ENCODE measurements around the gene GHRH.

The GHRH gene

GRCh38 chr20:37261714-37262113 is at the start of gene GHRH:
GHRH (minus strand) TSS chr20:37261814; CDS start chr20:37256889, 4,925 bp downstream.
- DNase-seq (ENCODE audit: low read depth), result no peak

DNA sequence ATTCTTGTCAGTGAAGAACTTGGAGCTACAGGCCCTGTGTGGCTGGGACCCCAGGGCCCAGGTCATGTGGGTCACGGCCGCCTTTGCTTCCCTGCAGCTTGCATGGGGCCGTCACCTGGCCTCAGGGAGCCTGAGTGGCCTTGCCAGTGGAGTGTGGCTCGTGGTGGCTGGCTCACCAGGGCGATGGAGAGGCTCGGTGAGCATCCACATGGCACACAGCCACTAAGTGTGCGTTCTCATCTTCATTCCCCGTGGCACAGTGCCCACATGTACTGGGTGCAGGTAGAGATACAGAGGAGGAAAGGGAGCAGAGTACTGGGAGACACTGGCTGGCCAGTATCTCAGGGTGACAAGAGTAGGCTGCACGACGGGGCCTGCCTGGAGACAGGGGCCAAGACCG is 49.3 kb upstream of the GHRH start:
- no peak for DNase-seq (ENCODE audit: low read depth)

GRCh38 chr20:37309936-37310590 is 48.4 kb upstream of the GHRH start:
- DNase-seq (ENCODE audit: low read depth), result no peak

GRCh38 chr20:37309290-37309689 is 47.7 kb upstream of the GHRH start:
- no peak for DNase-seq (ENCODE audit: low read depth)

DNA sequence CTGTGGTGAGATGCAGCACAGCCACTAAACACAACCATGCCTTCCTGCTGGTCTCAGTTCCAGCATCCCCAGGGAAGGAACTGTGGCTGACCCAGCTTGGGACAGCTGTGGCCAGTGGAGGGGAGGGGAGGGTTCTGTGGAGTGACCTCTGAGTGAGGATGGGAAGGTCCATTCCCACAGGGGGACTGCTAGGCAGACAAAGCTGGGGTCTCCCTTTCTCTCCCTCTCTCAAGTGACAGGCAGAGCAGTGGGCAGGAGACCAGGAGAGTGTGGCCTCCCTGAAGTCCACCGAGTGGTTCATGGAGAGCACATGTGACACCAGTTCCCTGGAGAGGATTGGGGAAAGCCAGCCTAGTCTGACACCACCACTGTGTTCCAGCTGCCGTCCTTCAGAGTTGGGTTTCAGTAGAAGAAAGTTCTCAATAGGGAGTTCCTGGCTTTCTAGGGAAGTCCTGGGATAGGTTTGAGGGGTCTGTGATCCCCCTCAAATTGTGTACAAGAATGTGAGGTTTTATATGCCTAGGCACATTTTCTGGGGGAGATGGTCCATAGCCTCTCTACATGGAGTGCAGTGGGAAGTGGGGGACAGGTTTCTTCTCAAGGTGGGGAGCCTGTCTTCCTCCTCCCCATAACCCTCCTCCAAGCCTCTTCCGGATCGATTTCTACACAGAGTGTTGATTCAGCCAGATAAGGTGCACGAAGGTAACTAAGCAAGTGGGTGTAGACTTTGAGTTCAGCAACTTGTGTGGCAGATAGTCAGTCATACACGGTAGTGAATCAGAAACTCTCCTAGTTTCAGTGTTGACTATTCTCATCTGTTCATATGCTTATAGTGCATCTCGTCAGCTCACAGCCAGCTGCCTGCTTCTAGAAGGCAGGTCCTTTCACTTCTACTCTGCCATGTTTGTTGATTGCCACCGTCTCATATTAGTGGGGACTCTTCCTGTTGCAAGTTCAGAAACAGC is 46.8 kb upstream of the GHRH start:
- DNase-seq (ENCODE audit: low read depth), result peak; percentile 4

- DNase-seq (ENCODE audit: low read depth), result no peak
Measured at GRCh38 chr20:37305839-37306238, 44.2 kb upstream of the GHRH start.

GRCh38 chr20:37305079-37305478 is 43.5 kb upstream of the GHRH start:
- DNase-seq (ENCODE audit: low read depth), result no peak

GRCh38 chr20:37303637-37304036 is 42.0 kb upstream of the GHRH start:
- DNase-seq (ENCODE audit: low read depth), result no peak

DNA sequence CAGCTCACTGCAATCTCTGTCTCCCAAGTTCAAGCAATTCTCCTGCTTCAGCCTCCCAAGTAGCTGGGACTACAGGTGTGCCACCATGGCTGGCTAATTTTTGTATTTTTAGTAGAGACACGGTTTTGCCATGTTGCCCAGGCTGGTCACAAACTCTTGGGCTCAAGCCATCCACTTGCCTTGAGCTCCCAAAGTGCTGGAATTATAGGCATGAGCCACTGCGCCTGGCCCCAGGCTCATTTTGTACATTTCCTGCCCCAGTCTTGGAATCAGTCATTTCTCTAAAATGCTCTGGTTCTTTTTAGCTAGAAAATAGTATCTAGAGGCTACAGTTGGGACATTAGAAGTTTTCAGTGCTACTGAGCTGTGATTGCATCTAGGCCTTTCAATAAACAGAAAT is 41.4 kb upstream of the GHRH start:
- no peak for DNase-seq (ENCODE audit: low read depth)

DNA sequence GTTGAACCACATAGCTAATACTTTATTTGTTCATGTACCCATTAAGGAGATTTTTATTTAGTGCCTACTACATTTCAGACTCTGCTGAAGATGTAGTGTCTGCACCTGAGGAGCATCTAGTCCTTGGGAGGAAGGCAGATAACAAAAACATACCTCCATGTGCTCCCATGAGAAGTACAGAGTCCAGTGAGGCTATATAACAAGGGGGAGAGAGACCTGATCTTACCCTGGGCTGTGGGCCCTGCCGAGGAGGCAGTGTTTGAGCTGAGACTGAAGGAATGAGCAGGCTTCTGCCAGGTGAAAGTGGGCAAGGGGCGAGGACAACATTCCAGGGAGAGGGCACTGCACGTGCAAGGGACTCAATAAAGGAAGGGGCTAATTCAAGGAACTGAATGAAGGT is 39.9 kb upstream of the GHRH start:
- no peak for DNase-seq (ENCODE audit: low read depth)

DNA sequence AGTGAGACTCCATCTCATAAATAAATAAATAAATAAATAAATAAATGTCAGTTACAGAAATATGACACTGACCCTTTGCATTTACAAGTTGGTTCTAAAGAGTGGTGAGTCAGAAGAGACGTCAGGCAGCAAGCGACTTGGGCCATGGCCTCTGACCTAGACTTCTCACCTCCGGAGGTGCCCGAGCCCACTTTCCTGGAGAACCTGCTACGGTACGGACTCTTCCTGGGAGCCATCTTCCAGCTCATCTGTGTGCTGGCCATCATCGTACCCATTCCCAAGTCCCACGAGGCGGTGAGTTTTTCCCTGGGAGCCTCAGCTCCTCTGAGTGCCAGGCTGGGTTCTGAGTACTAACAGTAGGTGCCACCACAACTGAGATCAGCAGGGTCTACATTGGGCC is 39.5 kb upstream of the GHRH start:
- no peak for DNase-seq (ENCODE audit: low read depth)

DNA sequence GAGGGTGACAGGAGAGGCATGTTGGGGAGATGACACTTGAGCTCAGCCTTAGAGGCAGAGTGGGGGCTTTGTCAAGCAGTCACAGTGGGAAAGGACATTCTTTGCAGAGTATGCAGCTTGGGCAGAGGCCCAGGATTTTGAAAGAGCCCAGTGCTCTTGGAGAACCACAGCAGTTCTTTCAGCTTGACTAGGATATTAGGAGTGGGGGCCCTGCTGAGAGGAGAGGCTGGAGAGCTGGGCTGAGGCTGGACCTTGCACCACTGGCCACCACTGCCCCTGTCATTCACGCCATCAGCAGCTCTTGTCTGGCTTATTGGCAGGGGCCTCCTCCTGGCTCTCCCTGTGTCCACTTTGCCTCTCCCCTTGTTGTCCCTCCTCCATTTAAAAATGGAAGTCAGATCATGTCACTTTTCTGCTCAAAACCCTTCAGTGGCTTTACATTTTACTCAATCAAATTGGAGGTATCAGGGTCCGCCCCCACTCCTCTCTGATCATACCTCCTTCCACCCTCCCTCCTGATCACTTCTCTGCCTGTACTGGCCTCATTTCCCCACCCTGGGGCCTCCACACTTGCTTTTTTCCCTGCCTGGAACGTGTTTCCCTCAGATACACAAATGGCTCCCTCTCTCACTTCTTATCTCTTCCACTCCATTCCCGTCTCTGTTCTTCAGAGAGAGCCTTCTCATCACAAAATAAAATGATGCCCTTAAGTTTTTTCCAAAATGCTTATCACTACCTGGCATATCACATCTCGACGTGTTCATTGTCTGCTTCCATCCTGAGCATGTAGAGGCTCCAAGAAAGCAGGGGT is 38.3 kb upstream of the GHRH start:
- DNase-seq (ENCODE audit: low read depth), result no peak

- no peak for DNase-seq (ENCODE audit: low read depth)
Measured at GRCh38 chr20:37298190-37298939, 36.8 kb upstream of the GHRH start.

GRCh38 chr20:37297066-37297736 is 35.6 kb upstream of the GHRH start:
- DNase-seq (ENCODE audit: low read depth), result no peak

DNA sequence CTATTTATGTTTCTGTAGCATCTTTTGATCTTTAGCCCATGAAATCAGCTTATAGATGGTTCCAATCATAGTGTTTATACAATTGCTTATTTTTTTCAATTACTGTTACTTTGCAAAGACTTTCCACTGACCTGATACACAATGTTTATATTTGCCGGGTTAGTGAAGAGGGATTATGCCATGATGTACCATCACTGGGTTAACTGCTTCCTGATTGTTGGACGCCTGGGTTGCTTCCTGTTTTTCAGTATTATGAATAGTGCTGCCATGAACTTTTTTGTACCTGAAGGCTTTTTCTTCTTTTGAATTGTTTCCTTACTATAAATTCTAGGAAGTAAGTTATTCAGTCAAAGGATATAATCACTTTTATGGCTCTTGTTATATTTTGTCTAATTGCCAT is 34.8 kb upstream of the GHRH start:
- DNase-seq (ENCODE audit: low read depth), result no peak

DNA sequence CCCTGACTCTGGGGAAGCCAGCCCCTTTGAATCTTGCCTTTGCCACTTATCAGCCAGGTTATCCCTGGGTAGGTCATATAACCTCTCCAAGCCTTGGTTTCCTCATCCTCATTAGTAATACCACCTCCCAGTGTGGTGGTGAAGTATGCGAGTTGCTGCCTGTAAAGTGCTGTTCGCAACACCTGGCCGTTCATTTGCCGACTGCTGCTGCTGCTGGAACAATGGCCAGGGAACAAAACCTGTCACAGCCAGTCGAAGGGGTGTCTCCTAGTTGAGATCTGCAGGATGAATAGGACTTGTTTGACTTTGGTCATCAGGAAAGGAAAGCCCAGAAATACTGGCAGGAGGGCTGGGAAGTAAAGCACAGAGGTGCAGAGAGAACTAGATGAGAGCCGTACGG is 34.0 kb upstream of the GHRH start:
- no peak for DNase-seq (ENCODE audit: low read depth)

GRCh38 chr20:37295001-37295400 is 33.4 kb upstream of the GHRH start:
- DNase-seq (ENCODE audit: low read depth), result no peak

GRCh38 chr20:37294262-37294981 is 32.8 kb upstream of the GHRH start:
- no peak for DNase-seq (ENCODE audit: low read depth)

DNA sequence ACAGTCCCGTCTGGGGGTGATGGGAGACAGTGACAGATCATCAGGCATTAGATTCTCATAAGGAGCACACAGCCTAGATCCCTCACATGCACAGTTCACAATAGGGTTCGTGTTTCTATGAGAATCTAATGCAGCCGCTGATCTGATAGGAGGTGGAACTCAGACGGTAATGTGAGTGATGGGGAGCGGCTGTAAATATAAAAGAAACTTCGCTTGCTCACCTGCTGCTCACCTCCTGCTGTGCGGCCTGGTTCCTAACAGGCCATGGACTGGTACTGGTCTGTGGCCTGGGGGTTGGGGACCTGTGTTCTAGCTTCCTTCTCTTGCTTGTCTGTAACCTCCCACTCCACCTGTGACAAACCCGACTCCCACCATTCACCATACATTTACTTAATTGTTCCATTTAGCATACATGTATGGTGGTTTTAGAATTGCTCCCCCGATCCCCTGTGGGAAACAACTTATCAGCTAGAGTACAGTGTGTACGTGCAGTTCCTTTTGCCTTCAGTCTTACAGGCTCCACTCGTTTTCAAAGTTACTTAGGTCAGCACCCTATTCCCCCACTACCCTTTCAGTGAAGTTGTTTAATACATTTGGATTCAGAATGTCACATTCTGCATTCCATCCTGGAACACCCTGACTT is 31.8 kb upstream of the GHRH start:
- DNase-seq (ENCODE audit: low read depth), result no peak

- DNase-seq (ENCODE audit: low read depth), result no peak
Measured at GRCh38 chr20:37291724-37292126, 30.1 kb upstream of the GHRH start.

Measured in activated T-cell treated with anti-CD3 and anti-CD28 coated beads for 24 hours (primary cell).